CD14-positive monocyte (primary cell): ENCODE data around the gene CENPT. TPM values are rescaled to one million over a fixed set of nuclear protein-coding genes. Genes with fewer than 3 reads are reported as not detected.

Experiments
- DNase-seq, 3 donors: peaks; one replicate each; pipeline ENCODE4 v3.0.0-alpha.2; 2011 to 2022
- H2AFZ ChIP-seq: 2 replicates; pipeline ENCODE4 v1.6.0; 2012; ENCODE audit warnings: mild to moderate bottlenecking, low read depth, low read length, inconsistent platforms; ENCODE audit not compliant: insufficient read depth, poor library complexity, severe bottlenecking
- H3K27ac ChIP-seq, 2 donors: 1 replicate in 1 of 2; 2 replicates in 1 of 2; pipeline ENCODE4 v1.5.1; 2012 to 2013; ENCODE audit warnings: low read length in 2 of 2, control low read depth in 1 of 2, inconsistent platforms in 1 of 2, low read depth in 1 of 2, mild to moderate bottlenecking in 1 of 2
- H3K27me3 ChIP-seq, 2 donors: one replicate each; pipeline versions ENCODE4 v1.6.0 to v1.6.1; 2011 to 2013; ENCODE audit warnings: low read length in 2 of 2; ENCODE audit not compliant: control insufficient read depth in 2 of 2, insufficient read depth in 2 of 2
- H3K36me3 ChIP-seq, 2 donors: replicated peaks in 1 of 2; 1 replicate in 1 of 2; 2 replicates in 1 of 2; pipeline versions ENCODE4 v1.5.1 to v1.6.1; 2012 to 2013; ENCODE audit warnings: low read length in 2 of 2, control low read depth in 1 of 2, inconsistent platforms in 1 of 2, mild to moderate bottlenecking in 1 of 2; ENCODE audit not compliant: insufficient read depth in 2 of 2, control insufficient read depth in 1 of 2
- H3K4me1 ChIP-seq, 2 donors: 1 replicate in 1 of 2; 2 replicates in 1 of 2; pipeline versions ENCODE4 v1.5.1 to v1.6.1; 2012 to 2013; ENCODE audit warnings: low read length in 2 of 2, control low read depth in 1 of 2, inconsistent platforms in 1 of 2, mild to moderate bottlenecking in 1 of 2, moderate library complexity in 1 of 2; ENCODE audit not compliant: insufficient read depth in 2 of 2, control insufficient read depth in 1 of 2
- H3K4me2 ChIP-seq: replicated peaks from 2 replicates; pipeline ENCODE3; 2012; ENCODE audit warnings: low read length, moderate library complexity, mild to moderate bottlenecking; ENCODE audit not compliant: poor library complexity, severe bottlenecking; ENCODE audit errors: extremely low read depth
- H3K4me3 ChIP-seq, 3 experiments: fragments of 200-600 bp in 1 of 3; sonication (generic) in 1 of 3; replicated peaks in 1 of 3; 1 replicate in 2 of 3; 2 replicates in 1 of 3; pipeline ENCODE4 v1.5.1; 2011 to 2013; ENCODE audit warnings: low read length in 3 of 3, mild to moderate bottlenecking in 3 of 3, control low read depth in 2 of 3, low read depth in 2 of 3, inconsistent platforms in 1 of 3, moderate library complexity in 1 of 3
- H3K79me2 ChIP-seq: 2 replicates; pipeline ENCODE4 v1.6.0; 2012; ENCODE audit warnings: mild to moderate bottlenecking, control low read depth, inconsistent platforms, low read length, moderate library complexity; ENCODE audit not compliant: insufficient read depth
- H3K9ac ChIP-seq: 2 replicates; pipeline ENCODE4 v1.6.0; 2017; ENCODE audit warnings: low read length, mild to moderate bottlenecking; ENCODE audit not compliant: insufficient read depth, poor library complexity, severe bottlenecking
- H3K9me3 ChIP-seq, 2 donors: replicated peaks in 1 of 2; 1 replicate in 1 of 2; 2 replicates in 1 of 2; pipeline versions ENCODE4 v1.5.1 to v1.6.1; 2012 to 2013; ENCODE audit warnings: low read length in 2 of 2, control low read depth in 1 of 2; ENCODE audit not compliant: control insufficient read depth in 1 of 2, insufficient read depth in 1 of 2
- H4K20me1 ChIP-seq: 2 replicates; pipeline ENCODE4 v1.6.0; 2012; ENCODE audit warnings: mild to moderate bottlenecking, low read length, control low read depth, moderate library complexity; ENCODE audit not compliant: insufficient read depth
- H3K27ac Mint-ChIP-seq, 7 donors: one replicate each; pipeline ENCODE4 v1.8.0; 2020; ENCODE audit warnings: mild to moderate bottlenecking in 7 of 7, mixed read lengths in 7 of 7, moderate library complexity in 6 of 7, inconsistent platforms in 2 of 7
- H3K27me3 Mint-ChIP-seq, 3 donors: one replicate each; pipeline ENCODE4 v1.8.0; 2021 to 2022; ENCODE audit warnings: low read depth in 3 of 3, mild to moderate bottlenecking in 3 of 3, mixed read lengths in 3 of 3, moderate library complexity in 3 of 3, inconsistent platforms in 1 of 3
- H3K36me3 Mint-ChIP-seq, 2 donors: one replicate each; pipeline ENCODE4 v1.8.0; 2020; ENCODE audit warnings: mixed read lengths in 2 of 2, inconsistent platforms in 1 of 2, mild to moderate bottlenecking in 1 of 2
- H3K4me1 Mint-ChIP-seq: one replicate; pipeline ENCODE4 v1.8.0; 2020; ENCODE audit warnings: mild to moderate bottlenecking, mixed read lengths
- H3K4me3 Mint-ChIP-seq, 2 donors: one replicate each; pipeline ENCODE4 v1.8.0; 2020; ENCODE audit warnings: mild to moderate bottlenecking in 2 of 2, mixed read lengths in 2 of 2, moderate library complexity in 1 of 2
- H3K9me3 Mint-ChIP-seq, 7 donors: one replicate each; pipeline ENCODE4 v1.8.0; 2020 to 2022; ENCODE audit warnings: mixed read lengths in 7 of 7, mild to moderate bottlenecking in 6 of 7, moderate library complexity in 6 of 7, inconsistent platforms in 2 of 7
- CTCF ChIP-seq: fragments of 200-600 bp; IDR thresholded peaks from one replicate; pipeline ENCODE4 v1.8.0; 2022; ENCODE audit warnings: antibody characterized with exemption, mild to moderate bottlenecking
- WGBS: methylation state at CpG from one replicate; pipeline ENCODE4 v1.1.5; 2013; ENCODE audit warnings: missing lambda C conversion rate; ENCODE audit not compliant: insufficient coverage; 5-methylcytosine and 5-hydroxymethylcytosine counted together
- intact Hi-C, 2 donors: fragments of 100-400 bp; cut with micrococcal nuclease; formaldehyde crosslinking; loops; one replicate each; pipeline versions ENCODE4 v1.15.0 to v1.15.1; 2023
- polyA plus RNA-seq, 3 donors: library from polyadenylated mRNA; depleted of rRNA in 1 of 3; unstranded in 2 of 3; stranded (reverse) in 1 of 3; fragments of 300-500 nt in 2 of 3; fragments of >200 nt in 1 of 3; fragmentation: Illumina TruSeq in 2 of 3; gene quantifications; 1 replicate in 2 of 3; 2 replicates in 1 of 3; pipeline ENCODE4 v1.2.3, GENCODE V29; 2012 to 2021

CENPT gene
- polyA plus RNA-seq, 3 donors: 8.3 to 120 (median 12.4) TPM

- peaks cover 18% of the 10 kb centered on the region for H3K79me2 ChIP-seq
- no peak for TF ChIP-seq CTCF
- H3K9me3 ChIP-seq: no peaks in the 10 kb centered on the region
- no peaks in the 10 kb centered on the region for H3K9me3 Mint-ChIP-seq
- no peaks in the 10 kb centered on the region for H4K20me1 ChIP-seq
- H2AFZ ChIP-seq: peak overlapping the region; percentile 93
- H3K4me3 ChIP-seq: peak overlapping the region; percentile 69 to 88 (median 74)
- peaks cover 10% of the 10 kb centered on the region for H3K4me1 Mint-ChIP-seq
- H3K4me3 Mint-ChIP-seq: peak overlapping the region; percentile 82 to 87
- DNase-seq: no peak
- peaks cover 33 to 42% of the 10 kb centered on the region in 2 donors for H3K36me3 Mint-ChIP-seq
- H3K4me2 ChIP-seq: peak overlapping the region; percentile 93
- H3K27ac Mint-ChIP-seq: peak overlapping the region in 4 of 7 donors; percentile 20 to 67 (median 50)
- H3K27me3 Mint-ChIP-seq: peaks cover 1 to 5% (median 2%) of the 10 kb centered on the region in 3 donors
- no peaks in the 10 kb centered on the region for H3K27me3 ChIP-seq
- 0% methylated on average over 3 of the region's 3 CpGs for WGBS
- peak overlapping the region; percentile 81 for H3K9ac ChIP-seq
- intact Hi-C loops: loop anchor here in 1 of 2 donors (1.0 to 5.0 kb wide), 2 partner anchors 13 to 39 kb away; partner anchors contain the start of genes EDC4 and NUTF2
- peak overlapping the region in 1 of 2 donors; percentile 70 for H3K27ac ChIP-seq
- H3K4me1 ChIP-seq: peaks cover 13 to 20% of the 10 kb centered on the region in 2 donors
- H3K36me3 ChIP-seq: peaks cover 39 to 41% of the 10 kb centered on the region in 2 donors
Measured at GRCh38 chr16:67833030-67833414, 14.5 kb downstream of the CENPT start.

- no peaks in the 10 kb centered on the region for H3K27me3 ChIP-seq
- H3K4me3 ChIP-seq: no peak overlapping the region
- WGBS: 100% methylated on average over 3 of the region's 4 CpGs
- H3K9me3 Mint-ChIP-seq: no peaks in the 10 kb centered on the region
- peaks cover 0 to 2% (median 0%) of the 10 kb centered on the region in 3 donors for H3K27me3 Mint-ChIP-seq
- H3K36me3 ChIP-seq: peaks cover 52 to 63% of the 10 kb centered on the region in 2 donors
- no peak for TF ChIP-seq CTCF
- H3K36me3 Mint-ChIP-seq: peaks cover 39 to 60% of the 10 kb centered on the region in 2 donors
- intact Hi-C loops: loop anchor here in 1 of 2 donors (10.0 kb wide), 1 partner anchor 236 kb away; no protein-coding TSS in a partner anchor
- H2AFZ ChIP-seq: no peak overlapping the region
- no peak overlapping the region for H3K4me2 ChIP-seq
- peak overlapping the region in 1 of 7 donors; percentile 70 for H3K27ac Mint-ChIP-seq
- no peak overlapping the region for H3K27ac ChIP-seq
- peaks cover 8 to 13% of the 10 kb centered on the region in 2 donors for H3K4me1 ChIP-seq
- no peaks in the 10 kb centered on the region for H4K20me1 ChIP-seq
- H3K79me2 ChIP-seq: peaks cover 17% of the 10 kb centered on the region
- H3K4me1 Mint-ChIP-seq: peaks cover 10% of the 10 kb centered on the region
- no peak for DNase-seq
- H3K9ac ChIP-seq: no peak overlapping the region
- H3K4me3 Mint-ChIP-seq: no peak overlapping the region
- H3K9me3 ChIP-seq: no peaks in the 10 kb centered on the region
Measured at GRCh38 chr16:67828651-67829050, 18.8 kb downstream of the CENPT start.
